NCI-H2171 treated with DMSO at 0.1 percent for 48 hours (cell line): ENCODE results near the gene MYO9B.
"Not testable (repeated sequence)": the region's sequence is repeated elsewhere in the genome, so short reads cannot be mapped to it uniquely, and the experiment has no call there.

Experiments used
- DNase-seq: peaks from one replicate; lab custom pipeline; 2025; lab: John Stamatoyannopoulos, UW

Gene MYO9B

GRCh38 chr19:17090583-17090982 lies 15.0 kb downstream of the MYO9B start:
- no peak for DNase-seq

GRCh38 chr19:17091758-17092333 lies 16.3 kb downstream of the MYO9B start:
- no peak for DNase-seq

GRCh38 chr19:17092696-17093095 lies 17.1 kb downstream of the MYO9B start:
- DNase-seq = no peak

- DNase-seq = not testable (repeated sequence)
Observed at GRCh38 chr19:17094694-17095093, 19.1 kb downstream of the MYO9B start.

- no peak for DNase-seq
Observed at GRCh38 chr19:17095141-17095919, 19.8 kb downstream of the MYO9B start.

- DNase-seq = no peak
Observed at GRCh38 chr19:17097593-17098126, 22.1 kb downstream of the MYO9B start.

- no peak for DNase-seq
Observed at GRCh38 chr19:17098326-17098725, 22.7 kb downstream of the MYO9B start.

- DNase-seq = no peak
Observed at GRCh38 chr19:17101686-17102628, 26.4 kb downstream of the MYO9B start.

GRCh38 chr19:17103177-17103576 lies 27.6 kb downstream of the MYO9B start:
- DNase-seq = no peak

- no peak for DNase-seq
Observed at GRCh38 chr19:17104679-17105078, 29.1 kb downstream of the MYO9B start.

GRCh38 chr19:17105556-17105955 lies 30.0 kb downstream of the MYO9B start:
- DNase-seq = no peak

- not testable (repeated sequence) for DNase-seq
Observed at GRCh38 chr19:17106964-17107363, 31.4 kb downstream of the MYO9B start.

GRCh38 chr19:17107546-17108452 lies 32.2 kb downstream of the MYO9B start:
- no peak for DNase-seq

GRCh38 chr19:17108453-17108784 lies 32.8 kb downstream of the MYO9B start:
- no peak for DNase-seq

- no peak for DNase-seq
Observed at GRCh38 chr19:17109300-17109699, 33.7 kb downstream of the MYO9B start.

- DNase-seq = no peak
Observed at GRCh38 chr19:17109962-17110598, 34.5 kb downstream of the MYO9B start.

- no peak for DNase-seq
Observed at GRCh38 chr19:17110599-17110966, 35.0 kb downstream of the MYO9B start.

- no peak for DNase-seq
Observed at GRCh38 chr19:17111766-17112165, 36.2 kb downstream of the MYO9B start.

- no peak for DNase-seq
Observed at GRCh38 chr19:17112271-17112670, 36.7 kb downstream of the MYO9B start.

GRCh38 chr19:17112700-17113099 lies 37.1 kb downstream of the MYO9B start:
- DNase-seq = no peak
